NOMO-1 treated with DMSO at 0.1 percent for 48 hours (cell line): Measurements from ENCODE around the gene MT1E.
A peak's percentile ranks its signal among the peaks of the same experiment; 100 is the strongest.
"Not testable (repeated sequence)": the region's sequence is repeated elsewhere in the genome, so short reads cannot be mapped to it uniquely, and the experiment has no call there.

Source experiments
- DNase-seq: peaks from one replicate; lab custom pipeline; 2025; ENCODE audit not compliant: unreplicated experiment; lab: John Stamatoyannopoulos, UW

Gene MT1E

DNA sequence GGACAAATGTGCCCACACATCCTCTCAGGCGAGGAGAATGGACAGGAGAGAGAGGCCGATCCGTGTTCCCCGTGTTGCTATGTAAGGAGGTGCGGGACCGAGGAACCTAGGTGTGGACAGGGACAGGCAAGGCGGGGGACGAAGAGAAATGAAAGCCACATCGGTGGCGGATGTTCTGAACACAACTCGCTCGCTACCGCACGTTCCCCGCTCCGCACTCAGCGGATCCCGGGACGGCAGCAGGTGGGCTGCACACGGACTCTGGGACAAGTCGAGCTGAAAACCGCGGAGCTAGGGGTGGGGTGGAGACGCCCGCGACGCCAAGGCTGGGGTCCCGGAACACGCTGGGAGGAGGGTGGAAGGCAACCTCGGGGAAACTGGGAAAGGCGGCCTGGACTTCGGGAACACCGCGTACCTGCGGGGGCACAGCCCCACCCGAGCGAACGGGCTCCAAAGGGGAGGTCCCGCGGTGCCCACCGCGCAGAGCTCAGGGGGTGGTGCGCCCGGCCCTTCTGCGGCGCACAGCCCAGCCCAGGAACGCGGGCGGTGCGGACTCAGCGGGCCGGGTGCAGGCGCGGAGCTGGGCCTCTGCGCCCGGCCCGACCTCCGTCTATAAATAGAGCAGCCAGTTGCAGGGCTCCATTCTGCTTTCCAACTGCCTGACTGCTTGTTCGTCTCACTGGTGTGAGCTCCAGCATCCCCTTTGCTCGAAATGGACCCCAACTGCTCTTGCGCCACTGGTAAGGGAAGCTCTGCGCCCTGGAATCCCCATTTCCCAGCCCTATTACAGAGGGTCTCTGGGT lies at the start of gene MT1E:
TSS of gene MT1E (plus strand) at position 642 of the 803 bp plus-strand sequence. CDS start at position 713, 71 bp downstream.
- peak; percentile 87 for DNase-seq

GRCh38 chr16:56576585-56577299 lies 48.8 kb upstream of the MT1E start:
- DNase-seq = peak; percentile 88

DNA sequence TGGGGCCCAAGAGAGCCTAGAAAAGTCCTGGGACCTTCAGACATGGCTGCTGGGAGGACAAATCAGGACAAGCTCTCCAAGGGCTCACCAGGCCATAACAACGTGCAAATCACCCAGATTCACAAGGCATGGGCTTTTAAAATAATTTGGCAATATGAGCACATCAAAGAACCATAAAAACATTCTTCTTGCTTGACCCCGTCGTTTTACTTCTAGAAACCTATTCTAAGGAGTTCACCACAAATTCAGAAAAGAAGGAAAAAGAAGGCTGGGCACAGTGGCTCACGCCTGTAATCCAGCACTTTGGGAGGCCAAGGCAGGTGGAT lies 48.3 kb upstream of the MT1E start:
- no peak for DNase-seq

DNA sequence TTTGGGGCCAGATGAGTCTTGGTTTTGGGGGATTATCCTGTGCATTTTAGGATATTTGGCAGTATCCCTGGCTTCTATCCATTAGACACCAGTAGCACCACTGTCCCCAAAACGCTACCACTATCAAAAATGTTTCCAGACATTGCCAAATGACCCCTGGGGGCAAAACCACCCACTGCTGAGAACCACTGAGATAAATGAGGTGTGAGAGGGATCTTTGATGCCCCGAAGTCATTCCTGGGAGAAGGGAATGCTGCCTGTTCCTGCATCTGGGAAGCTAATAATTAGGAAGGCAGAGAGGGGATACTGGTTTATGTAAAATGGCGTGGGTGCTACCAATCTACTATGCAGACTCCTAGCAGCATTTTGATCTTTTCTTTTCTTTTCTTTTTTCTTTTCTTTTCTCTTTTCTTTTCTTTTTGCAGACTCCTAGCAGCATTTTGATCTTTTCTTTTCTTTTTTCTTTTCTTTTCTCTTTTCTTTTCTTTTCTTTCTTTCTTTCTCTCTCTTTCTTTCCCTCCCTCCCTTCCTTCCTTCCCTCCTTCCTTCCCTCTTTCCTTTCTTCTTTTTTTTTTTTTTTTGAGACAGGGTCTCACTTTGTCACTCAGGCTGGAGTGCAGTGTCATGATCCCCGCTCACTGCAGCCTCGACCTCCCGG lies 45.1 kb upstream of the MT1E start:
- DNase-seq = no peak

- DNase-seq = not testable (repeated sequence)
These were observed 42.7 kb upstream of the MT1E start for GRCh38 chr16:56582911-56583310.

- DNase-seq = no peak
These were observed 42.0 kb upstream of the MT1E start for GRCh38 chr16:56583351-56584168.

DNA sequence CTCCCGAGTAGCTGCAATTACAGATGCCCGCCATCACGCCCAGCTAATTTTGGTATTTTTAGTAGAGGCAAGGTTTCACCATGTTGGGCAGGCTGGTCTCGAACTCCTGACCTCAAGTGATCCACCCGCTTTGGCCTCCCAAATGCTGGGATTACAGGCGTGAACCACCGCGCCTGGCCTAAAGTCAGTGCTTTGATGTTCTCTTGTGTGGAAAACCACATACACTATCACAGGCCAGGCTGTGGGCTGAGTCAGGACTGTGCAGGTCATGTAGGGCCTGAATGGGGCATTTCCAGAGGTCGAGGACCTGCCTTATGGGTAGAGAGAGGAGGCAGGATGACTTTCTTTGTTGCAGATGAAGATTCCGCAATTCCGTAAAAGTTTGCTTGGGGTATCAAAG lies 41.3 kb upstream of the MT1E start:
- DNase-seq = no peak

DNA sequence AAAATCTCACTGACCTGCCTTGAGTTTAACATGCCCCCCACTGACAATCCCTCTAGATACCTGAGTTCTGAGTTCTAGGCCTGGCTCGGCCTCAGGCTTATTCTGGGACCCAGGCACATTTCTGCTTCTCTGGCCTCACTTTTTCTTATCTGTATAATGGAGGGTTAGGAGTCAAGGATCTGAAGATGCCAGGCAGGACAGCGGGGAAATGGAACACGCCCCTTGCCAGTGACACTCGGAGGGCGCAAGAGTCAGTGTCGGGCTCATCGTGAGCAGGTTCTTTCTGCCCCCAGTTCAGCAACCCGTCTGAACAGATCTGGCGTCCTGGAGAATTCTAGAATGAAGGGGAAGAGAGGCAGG lies 36.8 kb upstream of the MT1E start:
- no peak for DNase-seq

DNA sequence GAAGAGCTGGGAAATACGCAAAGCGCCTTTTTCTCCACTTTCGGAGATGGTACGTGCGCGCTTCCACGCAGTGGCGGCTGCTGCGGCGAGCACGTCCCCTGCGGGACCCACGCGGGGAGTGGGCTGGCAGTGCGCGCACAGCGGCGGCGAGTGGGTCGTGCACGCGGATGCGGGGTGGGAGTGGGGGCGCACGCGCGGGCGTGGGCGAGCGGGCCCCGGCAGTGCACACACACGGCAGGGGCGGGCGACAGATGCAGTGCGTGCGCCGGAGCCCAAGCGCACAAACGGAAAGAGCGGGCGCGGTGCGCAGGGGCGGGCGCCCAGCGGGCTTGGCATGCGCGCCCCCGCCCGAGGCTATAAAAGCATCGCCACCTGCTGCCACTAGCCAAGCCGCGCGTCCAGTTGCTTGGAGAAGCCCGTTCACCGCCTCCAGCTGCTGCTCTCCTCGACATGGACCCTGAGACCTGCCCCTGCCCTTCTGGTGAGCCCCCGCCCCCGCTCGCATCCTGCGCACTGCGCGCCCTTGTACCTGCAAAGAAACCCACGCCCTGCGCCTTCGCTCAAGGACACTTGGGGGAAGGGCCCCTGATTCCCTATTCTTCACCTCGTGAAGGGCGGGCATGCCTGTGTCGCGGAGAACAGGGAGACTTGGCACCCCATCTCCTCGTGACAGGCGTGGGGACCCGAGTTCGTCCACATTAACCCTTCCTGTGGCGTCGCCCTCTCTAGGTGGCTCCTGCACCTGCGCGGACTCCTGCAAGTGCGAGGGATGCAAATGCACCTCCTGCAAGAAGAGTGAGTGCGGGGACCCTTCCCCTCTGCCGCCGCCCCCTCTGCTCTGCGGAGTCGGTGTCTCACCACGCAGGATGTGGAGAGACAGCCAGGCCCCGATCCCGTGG lies 36.2 kb upstream of the MT1E start, which contains the start of gene MT3:
TSS of gene MT3 (plus strand) at position 388 of the 899 bp plus-strand sequence. CDS start at position 451, 63 bp downstream.
- no peak for DNase-seq

DNA sequence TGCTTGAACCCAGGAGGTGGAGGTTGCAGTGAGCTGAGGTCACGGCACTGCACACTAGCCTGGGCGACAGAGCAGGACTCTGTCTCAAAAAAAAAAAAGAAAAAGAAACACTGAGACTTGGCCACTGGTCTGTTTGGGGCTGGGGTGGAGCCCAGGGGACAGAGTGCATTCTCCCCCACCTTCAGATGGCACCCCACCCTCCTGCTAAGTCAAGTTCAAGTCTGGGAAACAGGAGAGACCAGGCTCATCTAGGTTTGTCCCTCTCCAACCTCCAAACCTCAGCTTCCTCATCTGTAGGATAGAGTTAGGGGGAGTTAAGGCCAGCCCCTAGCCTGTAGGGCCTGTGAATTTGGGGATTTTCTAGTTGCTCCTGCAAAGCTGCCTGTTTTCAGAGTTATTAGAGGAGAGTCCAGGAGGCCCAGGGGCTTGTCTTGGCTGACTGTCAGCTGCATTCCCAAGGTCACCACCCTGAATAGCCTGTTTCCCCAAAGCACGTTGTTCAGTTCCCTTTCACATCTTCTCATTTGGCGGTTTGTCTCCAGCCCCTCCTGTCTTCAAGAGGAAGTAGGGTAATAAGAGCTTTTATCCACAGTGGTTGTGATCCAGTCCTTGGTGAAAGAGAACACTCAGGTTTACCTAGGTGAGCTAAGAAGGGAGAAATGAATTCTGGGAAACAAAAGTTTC lies 34.1 kb upstream of the MT1E start:
- DNase-seq = peak; percentile 81

GRCh38 chr16:56593573-56594291 lies 31.8 kb upstream of the MT1E start:
- DNase-seq = no peak

DNA sequence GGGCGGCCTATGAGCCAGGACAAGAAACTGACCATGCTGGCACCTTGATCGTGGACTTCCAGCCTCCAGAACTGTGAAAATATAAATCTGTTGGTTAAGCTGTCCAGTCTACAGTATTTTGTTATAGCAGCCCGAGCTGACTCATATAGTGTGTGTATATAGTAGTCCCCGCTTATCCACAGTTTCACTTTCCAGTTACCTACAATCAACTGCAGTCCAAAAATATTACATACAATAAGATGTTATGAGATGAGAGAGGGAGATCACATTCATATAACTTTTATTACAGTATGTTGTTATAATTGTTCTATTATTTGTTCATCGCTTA lies 31.3 kb upstream of the MT1E start:
- no peak for DNase-seq

DNA sequence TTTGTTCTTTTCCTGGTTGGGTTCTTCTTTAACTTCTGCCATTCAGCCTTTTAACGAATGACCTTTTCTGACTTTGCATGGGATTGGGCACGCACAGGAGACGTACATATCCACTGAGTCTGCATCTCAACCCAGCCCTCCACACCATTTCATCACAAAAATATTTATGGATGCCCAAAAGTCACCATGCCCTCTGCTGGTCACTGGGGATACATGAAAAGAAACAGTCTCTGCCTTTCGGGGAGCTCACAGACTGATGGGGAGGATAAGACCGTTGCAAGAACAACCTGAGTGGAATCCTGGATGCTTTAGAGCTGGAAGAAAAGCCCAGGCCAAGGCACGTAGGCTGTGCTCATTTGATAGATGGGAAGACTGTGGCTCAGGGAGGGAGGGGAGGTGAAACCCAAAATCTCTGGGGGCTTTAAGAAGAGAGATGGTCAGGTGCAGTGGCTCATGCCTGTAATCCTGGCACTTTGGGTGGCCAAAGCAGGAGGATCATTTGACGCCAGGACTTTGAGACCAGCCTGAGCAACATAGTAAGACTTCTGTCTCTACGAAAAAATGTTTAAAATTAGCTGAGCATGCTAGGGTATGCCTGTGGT lies 25.1 kb upstream of the MT1E start:
- DNase-seq = peak; percentile 50

- no peak for DNase-seq
These were observed 24.3 kb upstream of the MT1E start for GRCh38 chr16:56601325-56601724.

DNA sequence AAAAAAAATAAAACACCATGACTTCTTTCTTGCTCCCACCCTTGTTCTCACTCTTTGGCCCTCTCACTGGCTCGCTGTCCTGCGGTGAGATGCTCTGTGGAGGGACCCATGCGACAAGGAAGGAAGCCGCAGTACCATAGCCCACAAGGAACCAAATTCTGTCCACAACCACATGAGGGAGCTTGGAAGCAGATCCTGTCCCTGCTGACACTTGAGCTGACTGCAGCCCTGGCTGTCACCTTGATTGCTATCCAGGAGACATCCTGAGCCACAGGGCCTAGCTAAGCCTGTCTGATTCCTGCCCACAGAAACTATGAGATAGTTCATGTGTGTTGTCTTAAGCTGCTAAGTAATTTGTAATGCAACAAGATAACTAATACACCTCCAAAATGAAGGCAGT lies 22.0 kb upstream of the MT1E start:
- DNase-seq = peak; percentile 50

GRCh38 chr16:56604966-56605365 lies 20.6 kb upstream of the MT1E start:
- no peak for DNase-seq

- no peak for DNase-seq
These were observed 20.1 kb upstream of the MT1E start for GRCh38 chr16:56605475-56605874.

- no peak for DNase-seq
These were observed 19.5 kb upstream of the MT1E start for GRCh38 chr16:56606071-56606475.
